Transverse colon (tissue), 4 donors: Measurements from ENCODE around the gene TAL1.

Experiments used
- CTCF ChIP-seq, 5 experiments: fragments of 200-600 bp in 3 of 5; fragments of 450-650 bp in 2 of 5; sonication (generic) in 3 of 5; IDR thresholded peaks; 1 replicate in 2 of 5; 2 replicates in 3 of 5; pipeline ENCODE4 v1.5.1; 2016 to 2017; ENCODE audit warnings: antibody characterized with exemption in 5 of 5, inconsistent platforms in 3 of 5, mild to moderate bottlenecking in 2 of 5, moderate library complexity in 1 of 5
- EP300 ChIP-seq: sonication (generic); formaldehyde crosslinking; IDR thresholded peaks from one replicate; pipeline ENCODE4 v1.6.1; 2017; ENCODE audit warnings: antibody characterized with exemption, low read depth
- POLR2A ChIP-seq: fragments of 450-650 bp; IDR thresholded peaks from one replicate; pipeline ENCODE4 v1.6.1; 2016; ENCODE audit warnings: antibody characterized with exemption, mild to moderate bottlenecking, moderate library complexity
- POLR2AphosphoS5 ChIP-seq, 3 donors: sonication (generic); formaldehyde crosslinking; IDR thresholded peaks; one replicate each; pipeline ENCODE4 v1.6.1; 2016; ENCODE audit warnings: antibody characterized with exemption in 3 of 3

GRCh38 chr1:47198214-47198613, 33.8 kb downstream of the TAL1 start:
- TF ChIP-seq CTCF (IDR thresholded peaks at IDR 0.05) (no peak), POLR2A (no peak), POLR2AphosphoS5 (IDR thresholded peaks at IDR 0.05) (no peak), EP300 (no peak)
